ENCODE data around the gene CDH4. TPM values are rescaled to one million over a fixed set of nuclear protein-coding genes. Genes with fewer than 3 reads are reported as not detected.

Gene CDH4
- total RNA-seq, 2 donors from 2014 or later: 0.07 to 0.94 TPM

DNA sequence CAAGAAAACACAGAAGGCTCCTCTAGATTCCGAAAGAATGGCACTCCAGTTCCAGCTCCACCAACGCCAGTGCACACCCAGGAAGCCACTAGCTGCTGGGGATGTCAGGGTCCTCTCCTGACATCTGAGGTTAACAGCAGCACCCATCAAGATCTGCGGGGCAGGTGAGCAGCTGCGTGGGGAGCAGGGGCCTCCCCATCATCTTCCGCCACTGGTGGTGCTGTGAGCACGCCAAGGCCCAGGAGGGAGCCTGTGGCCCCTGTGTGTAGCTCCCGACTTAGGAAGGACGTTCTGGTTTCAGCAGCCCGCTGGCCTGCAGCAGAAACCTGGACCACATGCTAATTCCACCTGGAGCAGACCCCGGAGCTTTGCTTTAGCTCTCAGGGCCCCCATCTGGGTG, 427.4 kb downstream of the CDH4 start:
- TF ChIP-seq CTCF (IDR thresholded peaks at IDR 0.05): no peak
- no peak for DNase-seq (ENCODE audit: low spot score)
- Histone ChIP-seq H3K4me3 (no peak overlapping the region), H3K9me3 (no peaks in the 10 kb centered on the region), H3K27ac (no peak overlapping the region), H3K36me3 (no peaks in the 10 kb centered on the region), H3K4me1 (no peaks in the 10 kb centered on the region), H3K27me3 (no peaks in the 10 kb centered on the region)

DNA sequence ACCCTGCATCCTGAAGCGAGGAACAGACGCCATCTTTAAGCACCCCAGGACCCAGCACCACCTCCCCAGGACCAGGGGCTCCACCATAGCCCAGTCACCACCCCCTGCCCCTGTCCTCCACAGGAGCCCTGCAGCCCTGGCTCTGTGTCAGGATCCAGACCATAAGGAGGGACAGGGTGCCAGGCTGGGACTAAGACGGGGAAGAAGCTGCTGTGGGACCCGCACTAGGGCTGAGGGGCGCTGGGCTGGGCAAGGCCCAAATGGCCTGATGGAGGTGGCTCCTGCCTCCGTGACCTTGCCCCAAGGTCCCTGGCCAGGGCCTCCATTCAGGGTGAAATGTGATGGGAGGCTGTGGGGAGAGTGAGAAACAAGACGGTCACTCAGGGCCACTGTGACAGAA, 428.0 kb downstream of the CDH4 start:
- Histone ChIP-seq H3K4me1 (no peaks in the 10 kb centered on the region), H3K4me3 (no peak overlapping the region), H3K27ac (no peak overlapping the region), H3K9me3 (no peaks in the 10 kb centered on the region), H3K36me3 (no peaks in the 10 kb centered on the region), H3K27me3 (no peaks in the 10 kb centered on the region)
- no peak for TF ChIP-seq CTCF (IDR thresholded peaks at IDR 0.05)
- DNase-seq (ENCODE audit: low spot score): no peak

- TF ChIP-seq CTCF (IDR thresholded peaks at IDR 0.05): no peak
- H3K4me3 ChIP-seq: no peak overlapping the region
- no peaks in the 10 kb centered on the region for H3K27me3 ChIP-seq
- H3K9me3 ChIP-seq: no peaks in the 10 kb centered on the region
- no peaks in the 10 kb centered on the region for H3K36me3 ChIP-seq
- H3K4me1 ChIP-seq: no peaks in the 10 kb centered on the region
- H3K27ac ChIP-seq: no peak overlapping the region
- no peak for DNase-seq (ENCODE audit: low spot score)
Measured at GRCh38 chr20:61682114-61682995, 430.3 kb downstream of the CDH4 start.

GRCh38 chr20:61682996-61683681, 431.1 kb downstream of the CDH4 start:
- Histone ChIP-seq H3K36me3 (no peaks in the 10 kb centered on the region), H3K4me3 (no peak overlapping the region), H3K9me3 (no peaks in the 10 kb centered on the region), H3K27ac (no peak overlapping the region), H3K4me1 (no peaks in the 10 kb centered on the region), H3K27me3 (no peaks in the 10 kb centered on the region)
- DNase-seq (ENCODE audit: low spot score): no peak
- no peak for TF ChIP-seq CTCF (IDR thresholded peaks at IDR 0.05)

- H3K4me3 ChIP-seq: no peak overlapping the region
- H3K27me3 ChIP-seq: no peaks in the 10 kb centered on the region
- H3K9me3 ChIP-seq: no peaks in the 10 kb centered on the region
- H3K4me1 ChIP-seq: no peaks in the 10 kb centered on the region
- H3K27ac ChIP-seq: no peak overlapping the region
- TF ChIP-seq CTCF (IDR thresholded peaks at IDR 0.05): no peak
- no peak for DNase-seq (ENCODE audit: low spot score)
- H3K36me3 ChIP-seq: no peaks in the 10 kb centered on the region
Measured at GRCh38 chr20:61683721-61684120, 431.7 kb downstream of the CDH4 start.
